HG02981 (cell line): ENCODE results near the gene ASB15.
"Not testable (repeated sequence)": the region's sequence is repeated elsewhere in the genome, so short reads cannot be mapped to it uniquely, and the experiment has no call there.

Experiments used
- ATAC-seq: cut with Tn5 transposase; IDR thresholded peaks from one replicate; pipeline ENCODE4 v1.9.1; 2021; ENCODE audit warnings: mild to moderate bottlenecking, moderate library complexity; ENCODE audit not compliant: unreplicated experiment

Gene ASB15

DNA sequence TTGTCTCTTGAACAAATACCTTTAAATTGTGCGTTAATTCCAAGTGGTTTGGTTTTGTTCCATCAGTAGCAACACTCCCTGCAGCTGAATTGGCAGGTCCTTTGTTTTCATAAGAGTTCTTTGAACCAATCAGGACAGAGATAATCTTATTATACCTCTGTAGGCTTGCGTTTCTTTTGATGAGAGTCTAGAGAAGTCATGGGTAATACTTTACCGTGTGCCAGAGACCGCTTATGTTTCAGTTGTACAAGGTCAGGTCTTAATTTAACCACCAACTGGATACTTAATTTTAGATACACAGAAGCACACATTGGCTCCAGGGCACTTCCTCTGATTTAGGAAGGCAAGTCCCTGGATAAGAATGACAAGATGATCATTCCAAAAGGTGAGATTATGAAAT, at the start of gene ASB15:
TSS of gene ASB15 (plus strand) at position 292 of the 400 bp plus-strand sequence. CDS start 12,682 bp downstream, outside the sequence.
- ATAC-seq = no peak

DNA sequence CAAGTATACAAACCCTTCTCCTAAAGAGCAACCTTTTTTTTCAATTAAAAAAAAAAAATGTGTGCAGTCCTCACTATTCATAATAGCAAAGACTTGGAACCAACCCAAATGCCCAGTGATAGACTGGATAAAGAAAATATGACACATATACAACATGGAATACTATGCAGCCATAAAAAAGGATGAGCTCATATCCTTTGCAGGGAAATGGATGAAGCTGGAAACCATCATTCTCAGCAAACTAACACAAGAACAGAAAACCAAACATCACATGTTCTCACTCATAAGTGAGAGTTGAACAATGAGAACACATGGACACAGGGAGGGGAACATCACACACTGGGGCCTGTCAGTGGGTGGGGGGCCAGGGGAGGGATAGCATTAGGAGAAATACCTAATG, 49.5 kb upstream of the ASB15 start:
- ATAC-seq = not testable (repeated sequence)

- no peak for ATAC-seq
Observed at GRCh38 chr7:123552641-123553040, 49.0 kb upstream of the ASB15 start.

DNA sequence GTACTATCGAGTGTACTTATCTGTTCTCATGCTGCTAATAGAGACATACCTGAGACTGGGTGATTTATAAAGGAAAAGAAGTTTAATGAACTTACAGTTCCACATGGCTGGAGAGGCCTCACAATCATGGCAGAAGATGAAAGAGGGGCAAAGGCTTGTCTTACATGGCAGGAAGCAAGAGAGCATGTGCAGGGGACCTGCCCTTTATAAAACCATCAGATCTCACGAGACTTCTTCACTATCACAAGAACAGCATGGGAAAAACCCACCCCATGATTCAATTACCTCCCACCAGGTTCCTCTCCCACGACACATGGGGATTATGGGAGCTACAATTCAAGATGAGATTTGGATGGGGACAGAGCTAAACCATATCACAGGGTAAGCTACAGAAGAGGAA, 48.5 kb upstream of the ASB15 start:
- ATAC-seq = no peak

DNA sequence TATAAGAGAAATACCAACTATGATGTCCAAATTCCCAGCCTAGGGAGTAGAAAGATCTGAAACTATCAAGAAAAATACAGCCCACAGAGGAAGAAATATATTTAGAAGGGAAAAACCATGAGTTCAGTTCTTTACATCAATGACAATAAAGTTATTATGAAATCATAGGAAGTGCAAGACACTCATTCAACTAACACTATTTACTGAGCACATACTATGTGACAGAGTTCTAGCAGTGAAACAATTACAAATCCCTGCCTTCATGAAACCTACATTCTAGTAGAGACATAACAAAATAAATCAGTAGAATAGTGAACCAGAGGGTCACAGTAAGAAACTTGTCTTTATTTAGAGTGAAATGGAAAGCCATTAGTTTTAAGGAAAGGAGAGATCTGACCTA, 46.1 kb upstream of the ASB15 start:
- no peak for ATAC-seq

- ATAC-seq = no peak
Observed at GRCh38 chr7:123557016-123557397, 44.6 kb upstream of the ASB15 start.

DNA sequence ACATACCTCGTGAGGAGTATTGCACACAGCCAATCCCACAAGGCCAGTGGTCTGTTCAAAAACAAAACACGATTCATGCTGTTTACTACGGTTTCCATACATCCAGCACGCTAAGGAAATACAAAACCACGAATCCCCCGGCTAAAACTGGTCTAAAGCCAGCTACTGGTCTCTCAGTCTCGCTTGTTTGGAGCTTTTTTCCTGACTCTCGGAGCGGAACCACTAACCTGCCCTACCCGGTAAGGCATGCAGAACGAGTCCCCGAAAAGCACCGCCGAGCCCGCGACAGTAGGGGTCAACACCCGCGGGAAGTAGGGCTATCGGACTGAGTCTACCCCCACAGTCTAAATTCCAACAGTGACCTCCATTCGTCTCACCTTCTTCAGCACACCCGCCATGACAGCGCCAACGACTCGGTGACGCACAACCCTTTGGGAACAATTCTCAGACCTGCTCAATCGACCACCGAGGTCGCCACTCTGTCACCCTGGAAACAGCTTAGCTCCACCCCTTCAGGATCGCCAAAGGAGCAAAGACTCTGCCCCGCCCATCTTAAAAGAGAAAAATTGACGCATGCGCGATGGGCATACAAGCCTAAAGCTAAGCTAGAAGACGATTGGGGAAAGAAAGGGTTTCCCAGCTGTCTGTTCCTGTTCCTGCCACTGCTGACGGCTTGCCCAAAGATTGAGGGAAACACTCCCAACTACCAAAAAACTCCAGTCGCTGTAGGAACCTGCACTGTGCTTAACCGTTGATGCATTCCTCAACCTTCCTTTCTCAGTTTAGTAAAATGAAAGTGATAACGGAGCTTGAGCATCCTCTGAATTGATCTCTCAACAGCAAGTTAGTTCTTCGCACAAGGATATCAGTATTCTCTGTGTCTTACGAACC, 44.0 kb upstream of the ASB15 start, which contains the start of gene NDUFA5:
TSS of gene NDUFA5 (minus strand) at position 421 of the 891 bp plus-strand sequence. CDS start at position 398, 23 bp downstream.
- ATAC-seq = peak; percentile 96

- ATAC-seq = no peak
Observed at GRCh38 chr7:123558289-123558874, 43.2 kb upstream of the ASB15 start.

DNA sequence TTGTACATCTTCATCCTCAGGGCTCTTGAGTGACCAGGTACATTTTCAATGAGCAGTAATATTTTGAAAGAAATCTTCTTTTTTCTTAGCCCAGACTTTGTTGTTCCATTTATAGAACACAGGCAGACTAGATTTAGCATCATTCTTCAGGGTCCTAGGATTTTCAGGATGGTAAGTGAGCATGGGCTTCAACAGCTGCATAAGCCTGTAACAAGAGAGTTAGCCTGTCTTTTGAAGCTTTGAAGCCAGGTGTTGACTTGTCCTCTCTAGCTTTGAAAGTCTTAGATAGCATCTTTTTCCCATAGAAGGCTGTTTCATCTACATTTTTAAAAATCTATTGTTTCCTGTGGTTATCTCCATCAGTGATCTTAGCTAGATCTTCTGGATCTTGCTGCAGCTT, 39.5 kb upstream of the ASB15 start:
- ATAC-seq = no peak

GRCh38 chr7:123569352-123570010, 32.1 kb upstream of the ASB15 start:
- no peak for ATAC-seq

- ATAC-seq = no peak
Observed at GRCh38 chr7:123570390-123571182, 31.0 kb upstream of the ASB15 start.

DNA sequence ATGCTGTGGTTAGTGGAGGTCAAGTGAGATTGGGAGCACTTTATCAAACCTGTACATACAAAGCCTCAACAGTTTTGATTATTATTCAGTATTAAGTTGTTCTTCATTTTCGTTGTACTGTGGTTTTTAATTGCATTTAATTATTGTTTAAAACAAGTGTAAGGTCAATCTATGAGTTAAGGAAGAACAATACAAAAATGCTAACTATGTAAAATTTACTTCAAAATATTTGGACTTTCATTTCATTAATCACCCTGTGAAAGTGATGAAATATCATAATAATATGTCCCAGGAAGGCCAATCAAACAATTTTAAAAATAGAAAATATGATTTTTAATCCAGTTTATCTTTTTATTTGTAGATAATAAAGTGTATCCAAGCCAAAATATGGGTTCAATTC, 30.4 kb upstream of the ASB15 start:
- no peak for ATAC-seq

DNA sequence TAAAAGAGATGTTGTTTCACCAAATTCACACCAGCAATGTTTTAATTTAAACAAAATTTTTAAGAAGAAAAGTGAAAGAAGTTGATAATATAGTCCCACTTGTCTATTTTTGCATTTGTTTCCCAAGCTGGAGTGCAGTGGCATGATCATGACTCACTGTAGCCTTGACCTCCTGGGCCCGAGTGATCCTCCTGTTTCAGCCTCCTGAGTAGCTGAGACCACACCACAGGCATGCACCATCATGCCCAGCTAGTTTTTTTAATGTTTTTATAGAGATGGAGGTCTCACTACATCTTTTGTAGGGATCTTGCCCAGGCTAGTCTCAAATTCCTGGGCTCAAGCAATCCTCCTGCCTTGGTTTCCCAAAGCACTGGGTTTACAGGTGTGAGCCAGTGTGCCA, 29.9 kb upstream of the ASB15 start:
- ATAC-seq = no peak

GRCh38 chr7:123573341-123573740, 28.3 kb upstream of the ASB15 start:
- ATAC-seq = no peak

GRCh38 chr7:123573896-123574467, 27.6 kb upstream of the ASB15 start:
- ATAC-seq = no peak

GRCh38 chr7:123579416-123579815, 22.2 kb upstream of the ASB15 start:
- ATAC-seq = no peak

DNA sequence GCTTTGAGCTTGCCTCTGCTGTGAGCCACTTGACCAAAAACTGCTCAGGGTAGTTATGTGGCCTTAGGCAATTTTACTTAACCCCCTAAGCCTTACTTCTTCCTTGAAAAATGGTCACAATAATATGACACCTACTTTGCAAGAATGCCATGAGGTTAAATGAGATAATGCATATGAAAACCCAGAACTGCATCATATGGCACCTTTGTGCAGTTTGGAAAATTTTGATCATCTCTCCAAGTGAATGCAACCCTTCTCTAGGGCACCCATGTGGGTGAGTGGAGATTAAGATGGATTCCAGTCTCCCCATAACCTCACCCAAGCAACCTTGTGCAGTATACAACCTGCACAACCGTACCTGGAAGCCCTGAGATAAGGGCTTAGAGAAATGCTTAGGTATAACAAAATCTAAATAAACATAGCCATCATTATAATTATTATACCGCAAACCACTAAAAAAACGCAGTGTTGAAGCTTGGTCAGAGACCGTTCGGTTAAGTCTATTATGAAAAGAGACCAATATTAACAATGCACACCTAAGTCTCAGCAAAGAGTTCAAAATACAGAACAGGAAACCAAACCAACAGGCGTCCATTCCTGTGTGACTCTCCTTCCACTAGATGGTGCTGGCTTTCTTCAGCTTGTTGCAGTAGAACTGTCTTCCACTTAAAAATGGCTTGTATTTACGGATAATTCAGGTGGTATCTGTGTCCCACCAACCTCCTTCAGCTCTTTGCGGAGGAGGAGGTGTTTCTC, 21.0 kb upstream of the ASB15 start:
- peak; percentile 75 for ATAC-seq

- ATAC-seq = no peak
Observed at GRCh38 chr7:123581162-123581459, 20.5 kb upstream of the ASB15 start.

- ATAC-seq = no peak
Observed at GRCh38 chr7:123583821-123584220, 17.8 kb upstream of the ASB15 start.

DNA sequence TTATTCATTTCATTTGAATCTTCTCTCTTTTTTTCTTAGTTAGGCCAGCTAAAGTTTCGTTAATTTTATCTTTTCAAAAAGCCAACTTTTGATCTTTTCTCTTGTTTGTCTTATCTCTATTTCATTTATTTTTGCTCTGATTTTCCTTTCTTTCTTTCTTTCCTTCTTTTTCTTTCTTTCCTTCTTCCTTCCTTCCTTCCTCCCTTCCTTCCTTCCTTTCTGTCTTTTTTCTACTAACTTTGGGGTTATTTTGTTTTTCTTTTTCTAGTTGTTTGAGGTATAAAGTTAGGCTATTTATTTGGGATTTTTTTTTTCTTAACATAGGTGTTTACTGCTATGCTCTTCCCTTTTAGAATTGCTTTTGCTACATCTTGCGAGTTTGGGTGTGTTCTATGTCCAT, 13.2 kb upstream of the ASB15 start:
- no peak for ATAC-seq
